H1 (cell line): ENCODE results near the gene VAPA. TPM values are rescaled to one million over a fixed set of nuclear protein-coding genes. Genes with fewer than 3 reads are reported as not detected.

Experiments
- BRCA1 ChIP-seq: IDR thresholded peaks from 2 replicates; pipeline ENCODE4 v1.6.1; 2012; ENCODE audit warnings: low read depth, low read length, improper control_type of control experiment
- CBX8 ChIP-seq: fragments of 300-800, 300-1000 bp; sonication (generic); IDR thresholded peaks from 2 replicates; pipeline ENCODE4 v1.7.1; 2016; ENCODE audit warnings: low read depth, low read length, borderline replicate concordance
- FOSL1 ChIP-seq: IDR thresholded peaks from 2 replicates; pipeline ENCODE4 v1.6.1; 2011; ENCODE audit warnings: mild to moderate bottlenecking, low read depth, low read length, moderate library complexity; ENCODE audit not compliant: insufficient read depth
- MAFK ChIP-seq: IDR thresholded peaks from 2 replicates; pipeline ENCODE4 v1.6.1; 2012; ENCODE audit warnings: low read depth, mild to moderate bottlenecking, improper control_type of control experiment, low read length
- NANOG ChIP-seq: IDR thresholded peaks from 2 replicates; pipeline ENCODE4 v1.6.1; 2011; ENCODE audit warnings: low read length, low read depth, mild to moderate bottlenecking, inconsistent platforms; ENCODE audit not compliant: insufficient read depth, poor library complexity, severe bottlenecking
- POLR2A ChIP-seq, 2 experiments: IDR thresholded peaks; 1 replicate in 1 of 2; 2 replicates in 1 of 2; pipeline ENCODE4 v1.6.1; 2011; ENCODE audit warnings: low read depth in 2 of 2, low read length in 2 of 2, mild to moderate bottlenecking in 2 of 2; ENCODE audit errors: control extremely low read depth in 1 of 2
- polyA plus RNA-seq, 7 experiments: library from polyadenylated mRNA; depleted of rRNA in 3 of 7; stranded (reverse) in 5 of 7; unstranded in 2 of 7; fragments of >200 nt in 5 of 7; fragments of 200-250 nt in 2 of 7; gene quantifications; 1 replicate in 5 of 7; 2 replicates in 1 of 7; 4 replicates in 1 of 7; pipeline versions ENCODE4 v1.2.1 to v1.2.3, GENCODE V29; 2011 to 2013; ENCODE audit warnings: missing spikeins in 2 of 7, mixed read lengths in 2 of 7
- total RNA-seq: library from RNA; stranded (reverse); fragmentation: NEBNext Ultra II Directional; extraction: Animal tissue kit (Norgen Biotek cat#: 25700); gene quantifications from 2 replicates; pipeline ENCODE4 v1.2.1, GENCODE V29; 2021
- TF ChIP-seq, protein P1 (sequence below): IDR thresholded peaks from 2 replicates; pipeline ENCODE4 v1.6.1; 2012; ENCODE audit warnings: low read length, inconsistent platforms

The VAPA gene
- total and polyA plus RNA-seq, 2 of the 8 experiments (the other 6 are each of a cell fraction or from before 2014, with no cell fraction given), result 79.7 to 130 TPM

DNA sequence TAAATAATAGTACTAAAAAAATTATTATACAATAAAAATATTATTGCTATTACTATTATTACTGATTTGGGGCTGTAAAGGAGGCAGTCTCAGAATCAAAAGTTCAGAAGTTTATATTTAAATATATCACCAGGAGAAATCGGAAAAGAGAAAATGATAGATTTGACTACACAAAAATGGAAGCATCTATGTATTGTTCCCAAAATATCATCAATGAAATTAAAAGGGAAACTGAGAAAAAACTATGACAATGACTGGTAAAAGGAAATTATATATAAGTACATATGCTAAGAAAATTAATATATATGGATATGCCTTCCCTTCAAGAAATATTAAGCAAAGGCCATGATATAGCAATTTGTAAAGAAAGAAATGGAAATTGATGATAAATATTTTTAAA lies 35.7 kb upstream of the VAPA start (continued):
- TF ChIP-seq CBX8, result no peak
- no peak for TF ChIP-seq POLR2A (IDR thresholded peaks at IDR 0.05; ENCODE audit: control extremely low read depth in 1 of 2, low read depth in 2 of 2, low read length in 2 of 2)
- TF ChIP-seq, protein P1, sequence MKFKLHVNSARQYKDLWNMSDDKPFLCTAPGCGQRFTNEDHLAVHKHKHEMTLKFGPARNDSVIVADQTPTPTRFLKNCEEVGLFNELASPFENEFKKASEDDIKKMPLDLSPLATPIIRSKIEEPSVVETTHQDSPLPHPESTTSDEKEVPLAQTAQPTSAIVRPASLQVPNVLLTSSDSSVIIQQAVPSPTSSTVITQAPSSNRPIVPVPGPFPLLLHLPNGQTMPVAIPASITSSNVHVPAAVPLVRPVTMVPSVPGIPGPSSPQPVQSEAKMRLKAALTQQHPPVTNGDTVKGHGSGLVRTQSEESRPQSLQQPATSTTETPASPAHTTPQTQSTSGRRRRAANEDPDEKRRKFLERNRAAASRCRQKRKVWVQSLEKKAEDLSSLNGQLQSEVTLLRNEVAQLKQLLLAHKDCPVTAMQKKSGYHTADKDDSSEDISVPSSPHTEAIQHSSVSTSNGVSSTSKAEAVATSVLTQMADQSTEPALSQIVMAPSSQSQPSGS, result no peak
- no peak for TF ChIP-seq MAFK
- no peak for TF ChIP-seq BRCA1
- TF ChIP-seq FOSL1, result no peak
- TF ChIP-seq NANOG, result no peak
